Endothelial cell of umbilical vein (primary cell): ENCODE measurements around the gene DGAT2L6. TPM values are rescaled to one million over a fixed set of nuclear protein-coding genes. Genes with fewer than 3 reads are reported as not detected.
A peak's percentile ranks its signal among the peaks of the same experiment; 100 is the strongest.

Source experiments
- BruUV-seq: library from RNA; stranded (reverse); fragments of 400-500 nt; replicated peaks from 2 replicates; lab custom pipeline; 2021; lab: Mats Ljungman, UMichigan
- CTCF ChIA-PET: fragments of 300-600, 350-600 bp; sonication (Branson Sonifier 250); formaldehyde crosslinking; loops from one replicate; lab custom pipeline; 2021; ENCODE audit warnings: antibody characterized with exemption, inconsistent platforms; lab: Charles Lee
- POLR2A ChIA-PET: fragments of 300-600, 350-600 bp; sonication (Branson Sonifier 250); formaldehyde crosslinking; loops from one replicate; lab custom pipeline; 2021; ENCODE audit warnings: antibody characterized with exemption, inconsistent platforms; lab: Charles Lee
- DNase-seq: peaks from one replicate; pipeline ENCODE4 v3.0.0-alpha.2; 2011; ENCODE audit warnings: low read depth, low spot score
- FAIRE-seq: peaks from 2 replicates; lab custom pipeline; 2011; peaks lifted over from hg19 to GRCh38; lab: Jason Lieb, UNC
- H2AFZ ChIP-seq: 2 replicates; pipeline ENCODE4 v1.6.0; 2012; ENCODE audit warnings: low read depth, low read length, control low read depth, inconsistent platforms
- H3K27ac ChIP-seq: 2 replicates; pipeline ENCODE4 v1.5.1; 2011; ENCODE audit warnings: low read depth, mild to moderate bottlenecking, control low read depth, low read length, moderate library complexity; ENCODE audit not compliant: insufficient read depth
- H3K27me3 ChIP-seq, 2 experiments: 2 replicates each; pipeline versions ENCODE4 v1.6.0 to v1.6.1; 2011; ENCODE audit warnings: low read length in 2 of 2, mixed read lengths in 1 of 2; ENCODE audit not compliant: control insufficient read depth in 2 of 2, insufficient read depth in 2 of 2
- H3K36me3 ChIP-seq, 2 experiments: 2 replicates in 1 of 2; 3 replicates in 1 of 2; pipeline ENCODE4 v1.5.1; 2011; ENCODE audit warnings: low read length in 2 of 2, mild to moderate bottlenecking in 1 of 2, moderate library complexity in 1 of 2; ENCODE audit not compliant: control insufficient read depth in 2 of 2, insufficient read depth in 2 of 2; ENCODE audit errors: extremely low read depth in 1 of 2
- H3K4me1 ChIP-seq: 3 replicates; pipeline ENCODE4 v1.5.1; 2011; ENCODE audit warnings: mild to moderate bottlenecking, low read length; ENCODE audit not compliant: control insufficient read depth, insufficient read depth; ENCODE audit errors: extremely low read depth
- H3K4me2 ChIP-seq: 2 replicates; pipeline ENCODE4 v1.6.1; 2011; ENCODE audit warnings: low read length, control low read depth, mixed read lengths; ENCODE audit not compliant: insufficient read depth
- H3K4me3 ChIP-seq, 3 experiments: fragments of 200-600 bp in 1 of 3; sonication (generic), shearing (Covaris generic) in 1 of 3; replicated peaks in 1 of 3; 2 replicates each; pipeline ENCODE4 v1.5.1; 2011 to 2016; ENCODE audit warnings: control low read depth in 3 of 3, low read length in 3 of 3, mild to moderate bottlenecking in 2 of 3, inconsistent platforms in 1 of 3, low read depth in 1 of 3, moderate library complexity in 1 of 3; ENCODE audit not compliant: insufficient read depth in 1 of 3
- H3K79me2 ChIP-seq: 2 replicates; pipeline ENCODE4 v1.6.0; 2012; ENCODE audit warnings: low read length, inconsistent platforms; ENCODE audit not compliant: control insufficient read depth, insufficient read depth
- H3K9ac ChIP-seq: replicated peaks from 2 replicates; pipeline ENCODE3; 2011; ENCODE audit warnings: low read length, control low read depth; ENCODE audit not compliant: insufficient read depth; ENCODE audit errors: extremely low read depth
- H3K9me1 ChIP-seq: replicated peaks from 3 replicates; pipeline ENCODE4 v1.6.0; 2011; ENCODE audit warnings: mild to moderate bottlenecking, low read length; ENCODE audit not compliant: control insufficient read depth, insufficient read depth; ENCODE audit errors: extremely low read depth
- H3K9me3 ChIP-seq: replicated peaks from 2 replicates; pipeline ENCODE4 v1.5.1; 2012; ENCODE audit warnings: low read length, inconsistent platforms; ENCODE audit not compliant: control insufficient read depth, insufficient read depth
- H4K20me1 ChIP-seq: replicated peaks from 2 replicates; pipeline ENCODE3; 2011; ENCODE audit warnings: mild to moderate bottlenecking, low read length; ENCODE audit not compliant: control insufficient read depth, insufficient read depth; ENCODE audit errors: extremely low read depth
- CTCF ChIP-seq, 2 donors: IDR thresholded peaks; 1 replicate in 1 of 2; 2 replicates in 1 of 2; pipeline ENCODE4 v1.5.1; 2011; ENCODE audit warnings: low read length in 2 of 2, mild to moderate bottlenecking in 2 of 2, moderate library complexity in 2 of 2, control low read depth in 1 of 2, inconsistent platforms in 1 of 2, low read depth in 1 of 2; ENCODE audit not compliant: insufficient read depth in 1 of 2; ENCODE audit errors: extremely low read depth in 1 of 2
- FOS ChIP-seq: IDR thresholded peaks from 2 replicates; pipeline ENCODE4 v1.6.1; 2011; ENCODE audit warnings: mild to moderate bottlenecking, low read length, moderate library complexity, borderline replicate concordance; ENCODE audit not compliant: insufficient read depth
- MAX ChIP-seq: IDR thresholded peaks from 2 replicates; pipeline ENCODE4 v1.6.1; 2011; ENCODE audit not compliant: insufficient read depth, insufficient read length
- dilution Hi-C: fragments of 300-500 bp; cut with MboI; formaldehyde crosslinking; loops from one replicate; pipeline ENCODE4 v1.15.0; 2019; ENCODE audit warnings: low sequenced_read_pairs; ENCODE audit not compliant: extremely low pct_ligation_motif_present
- intact Hi-C: fragments of 100-400 bp; cut with micrococcal nuclease; formaldehyde crosslinking; loops from one replicate; pipeline ENCODE4 v1.10.0; 2022
- polyA plus RNA-seq, 4 experiments: library from polyadenylated mRNA; depleted of rRNA in 3 of 4; stranded (reverse) in 3 of 4; unstranded in 1 of 4; fragments of >200 nt; gene quantifications; 2 replicates each; pipeline versions ENCODE4 v1.2.1 to v1.2.3, GENCODE V29; 2011 to 2012; ENCODE audit warnings: missing spikeins in 1 of 4
- total RNA-seq: library from RNA; stranded (reverse); gene quantifications from 2 replicates; pipeline ENCODE4 v1.2.3, GENCODE V29; 2021

The DGAT2L6 gene
- total and polyA plus RNA-seq, 2 donors (not counting 3 experiments of a cell fraction or from before 2014, with no cell fraction given): not detected

GRCh38 chrX:70132877-70133302 lies 44.4 kb upstream of the DGAT2L6 start:
- H3K4me3 ChIP-seq: peak overlapping the region; percentile 38 to 96 (median 62)
- ChIA-PET POLR2A (interaction anchor here (1.2 kb wide), 1 partner anchor 35 kb away, joined by 4 read pairs; no protein-coding TSS in a partner anchor), CTCF (interaction anchor here (0.6 to 2.0 kb wide), 30 partner anchors 10 to 1304 kb away, joined by 3 to 30 read pairs (median 4); partner anchors contain the start of genes EFNB1, KIF4A, P2RY4 and PDZD11)
- H3K4me2 ChIP-seq: peak overlapping the region; percentile 93
- no peaks in the 10 kb centered on the region for H4K20me1 ChIP-seq
- H3K4me1 ChIP-seq: peaks cover 16% of the 10 kb centered on the region
- H3K9me1 ChIP-seq: no peaks in the 10 kb centered on the region
- no peaks in the 10 kb centered on the region for H3K36me3 ChIP-seq
- intact Hi-C loops: loop anchor here (1.0 kb wide), 5 partner anchors 37 to 301 kb away; partner anchors contain the start of gene PDZD11
- TF ChIP-seq MAX: no peak
- no peak for TF ChIP-seq CTCF (IDR thresholded peaks at IDR 0.05; ENCODE audit: extremely low read depth in 1 of 2, insufficient read depth in 1 of 2, low read depth in 1 of 2, low read length in 2 of 2)
- TF ChIP-seq FOS: no peak
- no peaks in the 10 kb centered on the region for H3K27me3 ChIP-seq
- H3K9me3 ChIP-seq: no peaks in the 10 kb centered on the region
- dilution Hi-C loops: no loop called here
- peak overlapping the region; percentile 96 for H3K9ac ChIP-seq
- peak overlapping the region; percentile 82 for H2AFZ ChIP-seq
- no peak overlapping the region for H3K27ac ChIP-seq
- H3K79me2 ChIP-seq: peaks cover 14% of the 10 kb centered on the region
- no peak for DNase-seq
- no TSS peak for BruUV-seq
- no peak for FAIRE-seq
